Measurements from ENCODE around the gene CASP3. TPM values are rescaled to one million over a fixed set of nuclear protein-coding genes. Genes with fewer than 3 reads are reported as not detected.

The CASP3 gene
- total RNA-seq, 1 donor from 2014 or later, result 12.1 TPM

DNA sequence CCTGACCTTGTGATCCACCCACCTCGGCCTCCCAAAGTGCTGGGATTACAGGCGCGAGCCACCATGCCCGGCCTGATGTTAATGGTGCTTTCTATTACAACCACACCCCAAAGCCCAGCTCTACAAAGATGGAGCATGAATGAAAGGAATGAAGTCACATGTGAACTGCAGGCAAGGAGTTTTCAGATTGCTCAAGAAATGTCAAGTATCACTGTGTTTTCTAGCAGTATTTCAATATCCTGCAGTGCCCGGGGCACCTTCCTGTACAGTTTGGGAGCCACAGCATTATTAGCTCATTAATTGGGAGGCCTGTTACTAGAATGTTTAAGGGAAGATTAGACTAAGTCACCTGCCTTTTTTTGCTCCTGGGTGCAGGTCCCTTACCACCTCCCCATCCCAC lies 40.4 kb upstream of the CASP3 start:
- TF ChIP-seq CTCF (IDR thresholded peaks at IDR 0.05; ENCODE audit: borderline replicate concordance), result no peak
- H3K4me3 ChIP-seq, result no peak overlapping the region
- intact Hi-C loops (cut with micrococcal nuclease), result no loop called here
- peaks cover 31% of the 10 kb centered on the region for H3K36me3 ChIP-seq
- H3K4me1 ChIP-seq, result peaks cover 11% of the 10 kb centered on the region
- no peaks in the 10 kb centered on the region for H3K9me3 ChIP-seq (replicated peaks)
- no peak overlapping the region for H3K27ac ChIP-seq (replicated peaks)
- DNase-seq, result no peak
- no peaks in the 10 kb centered on the region for H3K27me3 ChIP-seq (ENCODE audit: low read depth)

DNA sequence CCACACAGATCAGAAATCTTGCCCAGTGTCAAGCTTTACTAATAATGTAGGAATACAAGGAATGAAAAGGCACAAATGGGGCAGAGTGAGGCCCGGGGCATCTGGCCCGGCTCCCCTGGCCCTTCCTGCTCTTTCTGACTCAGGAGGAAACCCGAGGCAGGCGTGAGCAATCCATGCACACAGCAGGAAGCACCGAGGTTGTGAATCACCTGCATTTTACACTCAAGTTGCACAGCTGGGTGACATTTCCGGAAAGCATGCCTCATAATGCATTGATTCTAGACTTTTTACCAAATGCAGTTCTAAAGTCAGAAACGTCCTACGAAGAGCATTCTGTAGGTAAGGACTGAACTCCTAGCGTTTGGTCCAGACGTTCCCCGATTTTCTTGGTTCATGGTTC lies 39.2 kb upstream of the CASP3 start:
- TF ChIP-seq CTCF (IDR thresholded peaks at IDR 0.05; ENCODE audit: borderline replicate concordance), result no peak
- no peaks in the 10 kb centered on the region for H3K27me3 ChIP-seq (ENCODE audit: low read depth)
- DNase-seq, result no peak
- H3K36me3 ChIP-seq, result peaks cover 25% of the 10 kb centered on the region
- no peak overlapping the region for H3K27ac ChIP-seq (replicated peaks)
- H3K4me3 ChIP-seq, result no peak overlapping the region
- H3K9me3 ChIP-seq (replicated peaks), result no peaks in the 10 kb centered on the region
- intact Hi-C loops (cut with micrococcal nuclease), result no loop called here
- peaks cover 7% of the 10 kb centered on the region for H3K4me1 ChIP-seq

GRCh38 chr4:184688005-184688404 lies 38.8 kb upstream of the CASP3 start:
- Histone ChIP-seq H3K27me3 (ENCODE audit: low read depth) (no peaks in the 10 kb centered on the region), H3K27ac (replicated peaks) (no peak overlapping the region), H3K36me3 (peaks cover 27% of the 10 kb centered on the region), H3K4me1 (peaks cover 7% of the 10 kb centered on the region), H3K9me3 (replicated peaks) (no peaks in the 10 kb centered on the region), H3K4me3 (no peak overlapping the region)
- intact Hi-C loops (cut with micrococcal nuclease), result no loop called here
- TF ChIP-seq CTCF (IDR thresholded peaks at IDR 0.05; ENCODE audit: borderline replicate concordance), result no peak
- DNase-seq, result no peak

- Histone ChIP-seq H3K27ac (replicated peaks) (no peak overlapping the region), H3K4me3 (no peak overlapping the region), H3K4me1 (peaks cover 12% of the 10 kb centered on the region), H3K9me3 (replicated peaks) (no peaks in the 10 kb centered on the region), H3K27me3 (ENCODE audit: low read depth) (no peaks in the 10 kb centered on the region), H3K36me3 (peaks cover 21% of the 10 kb centered on the region)
- no peak for DNase-seq
- intact Hi-C loops (cut with micrococcal nuclease), result no loop called here
- TF ChIP-seq CTCF (IDR thresholded peaks at IDR 0.05; ENCODE audit: borderline replicate concordance), result no peak
Observed at GRCh38 chr4:184684491-184685189, 35.4 kb upstream of the CASP3 start.

GRCh38 chr4:184681916-184682315 lies 32.7 kb upstream of the CASP3 start:
- Histone ChIP-seq H3K4me1 (peaks cover 12% of the 10 kb centered on the region), H3K27ac (replicated peaks) (no peak overlapping the region), H3K4me3 (no peak overlapping the region), H3K9me3 (replicated peaks) (no peaks in the 10 kb centered on the region), H3K36me3 (peaks cover 31% of the 10 kb centered on the region), H3K27me3 (ENCODE audit: low read depth) (no peaks in the 10 kb centered on the region)
- no peak for DNase-seq
- intact Hi-C loops (cut with micrococcal nuclease), result no loop called here
- TF ChIP-seq CTCF (IDR thresholded peaks at IDR 0.05; ENCODE audit: borderline replicate concordance), result no peak
